Panc1 (cell line): ENCODE measurements around the gene SH3TC2.

ENCODE experiments used
- POLR2AphosphoS5 ChIP-seq: IDR thresholded peaks from 2 replicates; pipeline ENCODE4 v1.6.1; 2012; ENCODE audit warnings: mild to moderate bottlenecking, low read depth, low read length, moderate library complexity
- TCF7L2 ChIP-seq: IDR thresholded peaks from 2 replicates; pipeline ENCODE4 v1.6.1; 2011; ENCODE audit warnings: mild to moderate bottlenecking, low read depth, low read length, inconsistent platforms
- TF ChIP-seq, protein P1 (sequence below): fragments of 450-650 bp; IDR thresholded peaks from 2 replicates; pipeline ENCODE4 v1.5.1; 2017; ENCODE audit warnings: mild to moderate bottlenecking
- TF ChIP-seq, protein P2 (sequence below), 2 experiments: IDR thresholded peaks; 2 replicates each; pipeline ENCODE4 v1.6.1; 2011 to 2012; ENCODE audit warnings: low read depth in 2 of 2, control low read depth in 1 of 2, low read length in 1 of 2, mild to moderate bottlenecking in 1 of 2, moderate library complexity in 1 of 2; ENCODE audit not compliant: insufficient read depth in 1 of 2

DNA sequence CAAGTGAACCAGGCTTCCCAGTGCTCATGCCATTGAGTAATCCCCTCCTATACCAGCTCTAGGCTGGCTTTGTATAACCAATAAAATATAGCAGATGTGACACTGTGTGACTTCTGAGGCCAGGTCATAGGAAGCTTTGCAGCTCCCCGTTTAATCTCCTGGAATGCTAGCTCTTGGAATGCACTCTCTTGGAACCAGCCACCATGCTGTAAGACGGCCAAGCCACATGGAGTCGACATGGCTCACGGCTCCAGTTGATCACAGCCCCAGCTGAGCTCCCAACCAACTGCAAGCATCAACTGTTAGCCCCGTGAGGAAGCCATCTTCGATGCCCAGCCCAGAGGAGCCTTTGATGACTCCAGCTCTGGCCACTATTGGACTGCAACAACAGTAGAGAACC lies 74.5 kb downstream of the SH3TC2 start:
- TF ChIP-seq POLR2AphosphoS5 (no peak), TCF7L2 (no peak)
- TF ChIP-seq, protein P1, sequence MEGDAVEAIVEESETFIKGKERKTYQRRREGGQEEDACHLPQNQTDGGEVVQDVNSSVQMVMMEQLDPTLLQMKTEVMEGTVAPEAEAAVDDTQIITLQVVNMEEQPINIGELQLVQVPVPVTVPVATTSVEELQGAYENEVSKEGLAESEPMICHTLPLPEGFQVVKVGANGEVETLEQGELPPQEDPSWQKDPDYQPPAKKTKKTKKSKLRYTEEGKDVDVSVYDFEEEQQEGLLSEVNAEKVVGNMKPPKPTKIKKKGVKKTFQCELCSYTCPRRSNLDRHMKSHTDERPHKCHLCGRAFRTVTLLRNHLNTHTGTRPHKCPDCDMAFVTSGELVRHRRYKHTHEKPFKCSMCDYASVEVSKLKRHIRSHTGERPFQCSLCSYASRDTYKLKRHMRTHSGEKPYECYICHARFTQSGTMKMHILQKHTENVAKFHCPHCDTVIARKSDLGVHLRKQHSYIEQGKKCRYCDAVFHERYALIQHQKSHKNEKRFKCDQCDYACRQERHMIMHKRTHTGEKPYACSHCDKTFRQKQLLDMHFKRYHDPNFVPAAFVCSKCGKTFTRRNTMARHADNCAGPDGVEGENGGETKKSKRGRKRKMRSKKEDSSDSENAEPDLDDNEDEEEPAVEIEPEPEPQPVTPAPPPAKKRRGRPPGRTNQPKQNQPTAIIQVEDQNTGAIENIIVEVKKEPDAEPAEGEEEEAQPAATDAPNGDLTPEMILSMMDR: no peak
- TF ChIP-seq, protein P2, sequence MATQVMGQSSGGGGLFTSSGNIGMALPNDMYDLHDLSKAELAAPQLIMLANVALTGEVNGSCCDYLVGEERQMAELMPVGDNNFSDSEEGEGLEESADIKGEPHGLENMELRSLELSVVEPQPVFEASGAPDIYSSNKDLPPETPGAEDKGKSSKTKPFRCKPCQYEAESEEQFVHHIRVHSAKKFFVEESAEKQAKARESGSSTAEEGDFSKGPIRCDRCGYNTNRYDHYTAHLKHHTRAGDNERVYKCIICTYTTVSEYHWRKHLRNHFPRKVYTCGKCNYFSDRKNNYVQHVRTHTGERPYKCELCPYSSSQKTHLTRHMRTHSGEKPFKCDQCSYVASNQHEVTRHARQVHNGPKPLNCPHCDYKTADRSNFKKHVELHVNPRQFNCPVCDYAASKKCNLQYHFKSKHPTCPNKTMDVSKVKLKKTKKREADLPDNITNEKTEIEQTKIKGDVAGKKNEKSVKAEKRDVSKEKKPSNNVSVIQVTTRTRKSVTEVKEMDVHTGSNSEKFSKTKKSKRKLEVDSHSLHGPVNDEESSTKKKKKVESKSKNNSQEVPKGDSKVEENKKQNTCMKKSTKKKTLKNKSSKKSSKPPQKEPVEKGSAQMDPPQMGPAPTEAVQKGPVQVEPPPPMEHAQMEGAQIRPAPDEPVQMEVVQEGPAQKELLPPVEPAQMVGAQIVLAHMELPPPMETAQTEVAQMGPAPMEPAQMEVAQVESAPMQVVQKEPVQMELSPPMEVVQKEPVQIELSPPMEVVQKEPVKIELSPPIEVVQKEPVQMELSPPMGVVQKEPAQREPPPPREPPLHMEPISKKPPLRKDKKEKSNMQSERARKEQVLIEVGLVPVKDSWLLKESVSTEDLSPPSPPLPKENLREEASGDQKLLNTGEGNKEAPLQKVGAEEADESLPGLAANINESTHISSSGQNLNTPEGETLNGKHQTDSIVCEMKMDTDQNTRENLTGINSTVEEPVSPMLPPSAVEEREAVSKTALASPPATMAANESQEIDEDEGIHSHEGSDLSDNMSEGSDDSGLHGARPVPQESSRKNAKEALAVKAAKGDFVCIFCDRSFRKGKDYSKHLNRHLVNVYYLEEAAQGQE (IDR thresholded peaks at IDR 0.05; ENCODE audit: insufficient read depth in 1 of 2, low read depth in 2 of 2, low read length in 1 of 2): no peak
